Endodermal cell (in vitro differentiated cells): ENCODE data around the gene CLIP2. TPM values are rescaled to one million over a fixed set of nuclear protein-coding genes. Genes with fewer than 3 reads are reported as not detected.
"Not testable (repeated sequence)": the region's sequence is repeated elsewhere in the genome, so short reads cannot be mapped to it uniquely, and the experiment has no call there.

Experiments used
- DNase-seq: peaks from one replicate; pipeline ENCODE4 v3.0.0-alpha.2; 2017
- H3K27ac ChIP-seq: 2 replicates; pipeline ENCODE4 v1.5.1; 2013; ENCODE audit warnings: mild to moderate bottlenecking, low read depth, low read length, moderate library complexity
- H3K27me3 ChIP-seq: 2 replicates; pipeline ENCODE4 v1.6.1; 2013; ENCODE audit warnings: mild to moderate bottlenecking, low read length, moderate library complexity; ENCODE audit not compliant: insufficient read depth, control insufficient read depth, poor library complexity, severe bottlenecking
- H3K36me3 ChIP-seq: 2 replicates; pipeline ENCODE4 v1.7.0; 2013; ENCODE audit warnings: mild to moderate bottlenecking, low read length, moderate library complexity; ENCODE audit not compliant: control insufficient read depth, insufficient read depth
- H3K4me1 ChIP-seq: one replicate; pipeline ENCODE4 v1.7.0; 2013; ENCODE audit warnings: low read length; ENCODE audit not compliant: control insufficient read depth, insufficient read depth
- H3K4me3 ChIP-seq: 2 replicates; pipeline ENCODE4 v1.5.1; 2013; ENCODE audit warnings: mild to moderate bottlenecking, low read length, moderate library complexity
- H3K9ac ChIP-seq: 2 replicates; pipeline ENCODE4 v1.6.1; 2013; ENCODE audit warnings: mild to moderate bottlenecking, low read length, moderate library complexity; ENCODE audit not compliant: poor library complexity, severe bottlenecking; ENCODE audit errors: extremely low read depth
- H3K9me3 ChIP-seq: 2 replicates; pipeline ENCODE4 v1.6.1; 2013; ENCODE audit warnings: mild to moderate bottlenecking, low read length, moderate library complexity; ENCODE audit not compliant: control insufficient read depth
- H3K27ac Mint-ChIP-seq: 2 replicates; pipeline ENCODE4 v1.8.0; 2020; ENCODE audit warnings: mixed read lengths
- H3K27me3 Mint-ChIP-seq: 2 replicates; pipeline ENCODE4 v1.8.0; 2021; ENCODE audit warnings: mild to moderate bottlenecking, mixed read lengths; ENCODE audit not compliant: insufficient read depth
- H3K36me3 Mint-ChIP-seq: 2 replicates; pipeline ENCODE4 v1.8.0; 2020; ENCODE audit warnings: low read depth, mixed read lengths
- H3K4me1 Mint-ChIP-seq: 2 replicates; pipeline ENCODE4 v1.8.0; 2020; ENCODE audit warnings: mixed read lengths
- H3K4me3 Mint-ChIP-seq: 2 replicates; pipeline ENCODE4 v1.8.0; 2020; ENCODE audit warnings: mild to moderate bottlenecking, moderate library complexity, mixed read lengths
- H3K9me3 Mint-ChIP-seq: 2 replicates; pipeline ENCODE4 v1.8.0; 2020; ENCODE audit warnings: mild to moderate bottlenecking, mixed read lengths
- CTCF ChIP-seq: fragments of 200-600 bp; sonication (generic); conservative IDR thresholded peaks from 2 replicates; pipeline ENCODE4 v1.5.0; 2021; ENCODE audit warnings: antibody characterized with exemption, mild to moderate bottlenecking
- WGBS, 2 experiments: methylation state at CpG; one replicate each; pipeline versions ENCODE4 v1.1.5 to v1.1.7; 2013; ENCODE audit warnings: missing lambda C conversion rate in 2 of 2, mixed read lengths in 1 of 2; ENCODE audit not compliant: insufficient coverage in 1 of 2, insufficient read length in 1 of 2; 5-methylcytosine and 5-hydroxymethylcytosine counted together
- total RNA-seq, 2 donors: library from RNA; stranded (reverse); fragmentation: NEBNext Ultra II Directional in 1 of 2; extraction: Animal tissue kit (Norgen Biotek cat#: 25700) in 1 of 2; gene quantifications; 2 replicates in 1 of 2; 3 replicates in 1 of 2; pipeline ENCODE4 v1.2.1, GENCODE V29; 2021

The CLIP2 gene
- total RNA-seq, 2 donors from 2014 or later = 44.3 to 57.2 TPM

- no peak for TF ChIP-seq CTCF
- peaks cover 52% of the 10 kb centered on the region for H3K36me3 Mint-ChIP-seq
- Histone ChIP-seq H3K9me3 (no peaks in the 10 kb centered on the region), H3K36me3 (peaks cover 31% of the 10 kb centered on the region), H3K27me3 (no peaks in the 10 kb centered on the region), H3K27ac (no peak overlapping the region), H3K9ac (no peak overlapping the region), H3K4me3 (no peak overlapping the region), H3K4me1 (no peaks in the 10 kb centered on the region)
- no peaks in the 10 kb centered on the region for H3K9me3 Mint-ChIP-seq
- no peaks in the 10 kb centered on the region for H3K27me3 Mint-ChIP-seq
- no peak overlapping the region for H3K27ac Mint-ChIP-seq
- no peak overlapping the region for H3K4me3 Mint-ChIP-seq
- no peaks in the 10 kb centered on the region for H3K4me1 Mint-ChIP-seq
- DNase-seq = no peak
- WGBS, 2 experiments = 88 to 100% methylated on average over 1 to 2 of the region's 2 CpGs
These were observed 90.7 kb downstream of the CLIP2 start for GRCh38 chr7:74379938-74380337.

- DNase-seq = peak; percentile 54
- Mint-ChIP-seq H3K4me3 (no peak overlapping the region), H3K36me3 (peaks cover 51% of the 10 kb centered on the region), H3K9me3 (no peaks in the 10 kb centered on the region), H3K4me1 (no peaks in the 10 kb centered on the region), H3K27ac (no peak overlapping the region), H3K27me3 (no peaks in the 10 kb centered on the region)
- Histone ChIP-seq H3K9ac (no peak overlapping the region), H3K27ac (no peak overlapping the region), H3K4me3 (no peak overlapping the region), H3K36me3 (peaks cover 31% of the 10 kb centered on the region), H3K27me3 (no peaks in the 10 kb centered on the region), H3K9me3 (no peaks in the 10 kb centered on the region), H3K4me1 (no peaks in the 10 kb centered on the region)
- WGBS, 2 experiments = 85 to 100% methylated on average over 3 to 6 of the region's 7 CpGs
- no peak for TF ChIP-seq CTCF
These were observed 91.5 kb downstream of the CLIP2 start for GRCh38 chr7:74380720-74381119.

- not testable (repeated sequence) for H3K4me1 Mint-ChIP-seq, H3K27ac ChIP-seq, H3K4me3 ChIP-seq, H3K9me3 ChIP-seq, H3K4me3 Mint-ChIP-seq, H3K9ac ChIP-seq, H3K27me3 ChIP-seq, DNase-seq, H3K4me1 ChIP-seq, H3K27me3 Mint-ChIP-seq, H3K9me3 Mint-ChIP-seq, H3K27ac Mint-ChIP-seq
- peaks cover 21% of the 10 kb centered on the region for H3K36me3 ChIP-seq
- peaks cover 54% of the 10 kb centered on the region for H3K36me3 Mint-ChIP-seq
- 75 to 100% methylated on average over 3 to 4 of the region's 4 CpGs for WGBS, 2 experiments
These were observed 94.9 kb downstream of the CLIP2 start for GRCh38 chr7:74384086-74384485.

GRCh38 chr7:74384854-74385253 lies 95.6 kb downstream of the CLIP2 start:
- H3K4me1 Mint-ChIP-seq, H3K27me3 ChIP-seq, H3K9ac ChIP-seq, H3K27ac Mint-ChIP-seq, H3K27me3 Mint-ChIP-seq, H3K27ac ChIP-seq, H3K9me3 Mint-ChIP-seq, H3K4me1 ChIP-seq, DNase-seq, H3K4me3 ChIP-seq, H3K4me3 Mint-ChIP-seq, H3K9me3 ChIP-seq: not testable (repeated sequence)
- peaks cover 55% of the 10 kb centered on the region for H3K36me3 Mint-ChIP-seq
- H3K36me3 ChIP-seq = peaks cover 22% of the 10 kb centered on the region
- 90 to 94% methylated on average over 2 to 8 of the region's 8 CpGs for WGBS, 2 experiments
